NCI-H460 (cell line): ENCODE results near the gene NEK4. TPM values are rescaled to one million over a fixed set of nuclear protein-coding genes. Genes with fewer than 3 reads are reported as not detected.

Experiments used
- DNase-seq: peaks from one replicate; pipeline ENCODE4 v3.0.0-alpha.2; 2016; ENCODE audit warnings: low read depth; ENCODE audit errors: extremely low read depth
- total RNA-seq: library from RNA; depleted of rRNA; stranded (reverse); fragments of >200 nt; shearing (Covaris generic); gene quantifications from 2 replicates; pipeline ENCODE4 v1.2.3, GENCODE V29; 2014

NEK4 gene
- total RNA-seq, 1 experiment from 2014 or later, result 26.7 TPM

DNA sequence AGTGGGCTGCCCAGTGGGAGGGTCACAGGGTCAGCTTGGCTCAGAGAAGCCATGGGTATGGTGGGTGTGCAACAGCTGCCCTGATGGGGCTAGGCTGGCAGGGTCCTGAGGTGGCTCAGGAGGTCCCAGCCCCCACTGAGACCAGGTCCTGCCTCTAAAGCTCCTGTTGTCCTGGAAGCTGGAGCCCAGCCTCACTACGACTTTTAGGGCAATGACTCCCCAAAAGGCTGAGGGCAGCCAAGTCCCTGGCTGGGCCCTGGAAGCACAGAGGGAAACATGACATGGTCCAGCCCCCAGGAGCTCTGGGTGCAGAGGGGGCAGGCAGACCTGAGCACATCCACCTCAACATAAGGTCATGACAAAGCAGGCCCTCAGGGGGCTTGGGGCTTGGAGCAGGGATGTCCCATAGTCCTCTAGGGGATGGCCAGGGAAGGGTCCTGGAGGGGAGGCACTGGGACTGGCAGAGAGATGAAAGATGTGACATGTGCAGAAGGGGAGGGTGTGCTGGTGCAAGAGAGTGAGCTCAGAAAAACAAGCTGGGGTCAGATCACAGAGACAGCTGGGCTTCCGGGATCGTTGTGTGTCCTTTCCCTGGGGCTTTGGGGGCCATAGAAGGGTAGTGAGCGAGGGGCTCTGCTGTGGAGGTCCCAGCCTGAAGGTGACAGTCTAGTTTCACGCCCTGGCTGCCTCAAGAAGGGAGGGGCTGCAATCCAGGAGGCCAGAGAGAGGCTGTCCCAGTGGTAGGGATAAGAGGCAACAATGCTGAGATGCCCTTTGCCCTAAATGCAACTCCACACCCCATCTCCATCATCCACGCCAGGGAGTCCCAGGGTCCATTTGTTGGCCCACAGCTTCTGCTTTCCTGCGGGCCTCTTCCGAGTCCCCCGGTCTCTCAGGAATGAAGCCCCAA is 23.2 kb upstream of the NEK4 start:
- DNase-seq, result no peak

DNA sequence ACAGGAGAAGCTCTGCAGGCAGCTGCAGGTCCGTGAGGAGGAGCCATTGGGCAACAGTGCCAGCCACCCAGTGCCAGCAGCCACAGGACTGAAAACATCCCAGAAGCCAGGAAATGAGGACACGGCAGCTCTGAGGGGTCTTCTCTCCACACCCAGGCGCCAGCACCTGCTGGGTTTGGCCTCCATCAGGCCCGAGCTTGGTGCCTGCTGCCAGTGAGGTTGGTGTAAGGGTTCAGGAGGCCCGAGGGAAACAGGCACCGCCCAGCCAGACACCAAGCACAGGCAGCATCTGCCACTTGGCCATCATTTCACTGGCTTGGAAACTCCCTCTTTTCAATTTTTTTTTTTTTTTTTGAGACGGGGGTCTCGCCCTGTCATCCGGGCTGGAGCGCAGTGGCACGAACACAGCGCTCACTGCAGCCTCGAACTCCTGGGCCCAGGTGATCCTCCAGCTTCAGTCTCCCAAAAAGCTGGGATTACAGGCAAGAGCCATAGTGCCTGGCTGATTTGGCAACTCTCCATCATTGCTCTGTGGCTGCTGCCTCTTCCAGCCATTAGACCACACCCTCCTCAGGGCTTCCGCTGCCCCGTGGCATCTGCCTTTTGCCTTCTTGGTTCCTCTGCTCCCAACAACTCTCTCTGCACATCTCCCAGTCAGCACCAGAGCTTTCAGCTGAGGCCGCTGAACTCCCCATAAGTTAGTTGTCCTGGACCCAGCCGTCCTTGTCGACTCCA is 22.4 kb upstream of the NEK4 start:
- no peak for DNase-seq

GRCh38 chr3:52792413-52792812 is 21.7 kb upstream of the NEK4 start:
- no peak for DNase-seq

GRCh38 chr3:52791928-52792327 is 21.2 kb upstream of the NEK4 start:
- no peak for DNase-seq

- no peak for DNase-seq
Measured at GRCh38 chr3:52791366-52791765, 20.6 kb upstream of the NEK4 start.

- DNase-seq, result no peak
Measured at GRCh38 chr3:52790741-52791140, 20.0 kb upstream of the NEK4 start.

GRCh38 chr3:52790337-52790736 is 19.6 kb upstream of the NEK4 start:
- no peak for DNase-seq

DNA sequence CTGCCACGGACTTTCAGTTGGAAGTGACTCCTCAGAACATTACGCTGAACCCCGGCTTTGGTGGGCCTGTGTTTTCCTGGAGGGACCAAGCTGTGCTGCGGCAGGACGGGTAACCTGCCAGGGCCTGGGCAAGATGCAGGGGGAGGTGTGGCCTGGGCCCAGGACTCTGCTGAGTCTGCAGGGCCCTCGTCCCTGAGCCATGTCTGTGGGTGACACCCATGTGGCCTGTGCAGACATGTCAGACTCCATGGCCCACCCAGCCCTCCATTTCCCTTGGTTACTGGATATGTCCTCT is 19.0 kb upstream of the NEK4 start:
- no peak for DNase-seq

GRCh38 chr3:52788890-52789745 is 18.4 kb upstream of the NEK4 start:
- no peak for DNase-seq

DNA sequence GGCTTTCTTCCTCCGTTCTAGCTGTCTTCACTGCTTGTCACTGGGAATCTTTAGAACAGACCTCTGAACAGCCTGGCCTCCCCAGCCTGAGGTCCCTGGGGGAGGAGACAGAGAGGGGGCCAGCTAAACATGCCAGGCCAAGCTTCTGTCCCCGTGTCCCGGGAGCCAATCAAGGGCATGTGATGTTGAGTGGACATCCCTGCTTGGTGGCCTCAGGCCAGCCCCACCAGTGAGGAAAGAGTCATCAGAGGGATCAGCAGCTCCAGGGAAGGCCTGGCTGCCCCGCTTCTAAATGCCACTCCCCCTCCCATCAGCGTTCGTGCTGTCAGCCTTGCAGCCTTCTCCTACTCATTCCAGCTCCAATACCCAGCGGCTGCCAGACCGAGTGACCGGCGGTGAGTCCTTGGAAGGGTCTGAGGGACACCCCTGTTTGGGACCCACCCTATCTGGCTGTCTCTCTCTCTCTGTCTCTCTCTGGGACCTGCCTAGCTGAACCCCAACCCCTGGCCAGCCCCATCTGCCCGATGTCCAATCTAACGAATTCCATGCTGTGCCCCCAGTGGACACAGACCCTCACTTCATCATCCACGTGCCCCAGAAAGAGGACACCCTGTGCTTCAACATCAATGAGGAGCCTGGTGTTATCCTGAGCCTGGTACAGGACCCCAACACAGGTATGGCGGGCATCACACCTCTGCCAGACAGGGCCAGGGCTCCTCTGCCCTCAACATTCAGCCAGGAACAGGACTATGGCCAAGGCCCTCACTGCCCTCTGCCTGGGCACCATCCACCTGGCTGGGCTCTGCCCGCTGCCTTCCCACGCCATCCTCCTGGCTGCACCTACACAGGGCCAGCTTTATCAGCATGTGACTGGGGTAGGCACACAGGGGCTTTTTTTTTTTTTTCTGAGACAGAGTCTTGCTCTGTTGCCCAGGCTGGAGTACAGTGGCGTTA is 17.2 kb upstream of the NEK4 start:
- DNase-seq, result no peak

DNA sequence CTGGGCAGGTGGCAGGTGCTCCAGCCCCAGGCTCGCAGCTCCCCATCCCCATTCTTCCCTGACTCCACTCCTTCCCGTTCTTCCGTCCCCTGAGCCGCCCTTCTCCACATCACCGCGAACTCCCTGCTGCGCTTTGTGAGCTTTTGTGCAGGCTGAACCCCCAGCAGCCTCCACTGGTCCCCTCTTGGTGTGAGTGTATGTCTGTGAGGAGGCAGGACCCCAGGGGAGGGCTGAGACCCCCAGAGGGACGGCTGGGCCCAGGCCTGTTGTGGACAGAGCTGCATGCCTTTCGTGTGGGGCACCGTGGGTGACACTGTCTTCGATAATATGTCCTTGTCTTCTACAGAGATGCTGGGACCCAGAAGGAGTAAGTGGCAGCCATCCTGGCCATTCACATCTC is 16.5 kb upstream of the NEK4 start:
- no peak for DNase-seq

DNA sequence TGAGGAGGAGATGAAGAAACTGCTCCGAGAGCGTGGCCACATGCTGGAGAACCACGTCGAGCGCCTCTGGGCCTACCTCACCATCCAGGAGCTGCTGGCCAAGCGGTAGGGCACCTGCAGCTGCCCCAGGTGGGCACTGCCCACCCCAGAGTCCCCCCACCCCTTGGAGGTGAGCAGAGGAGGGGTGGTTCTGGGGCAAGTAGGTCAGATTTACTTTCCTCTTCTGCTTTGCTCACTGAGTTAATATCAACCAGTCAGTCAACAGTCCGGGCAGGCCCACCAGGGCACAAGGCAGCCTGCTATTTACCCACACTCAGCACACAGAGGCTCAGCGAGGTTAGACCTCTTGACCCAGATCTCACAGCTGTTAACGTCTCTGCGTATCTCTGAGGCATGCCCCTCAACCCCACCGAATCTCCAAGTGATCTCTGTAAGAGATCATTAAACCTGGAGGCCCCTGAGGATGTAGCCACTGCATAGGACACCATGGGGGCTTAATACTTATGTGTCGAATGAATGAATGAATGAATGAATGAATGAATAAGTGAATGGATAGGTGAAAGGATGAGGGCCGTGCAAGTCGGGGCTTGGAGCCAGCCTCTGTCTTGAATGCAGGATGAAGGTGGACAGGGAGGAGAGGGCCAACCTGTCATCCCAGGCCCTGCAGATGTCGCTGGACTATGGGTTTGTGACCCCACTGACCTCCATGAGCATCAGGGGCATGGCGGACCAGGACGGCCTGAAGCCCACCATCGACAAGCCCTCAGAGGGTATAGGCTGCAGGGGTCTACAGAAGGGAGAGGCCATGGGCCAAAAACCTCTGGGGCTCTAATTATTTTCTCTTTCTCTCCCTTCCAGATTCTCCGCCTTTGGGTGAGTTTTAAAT is 15.8 kb upstream of the NEK4 start:
- DNase-seq, result no peak

DNA sequence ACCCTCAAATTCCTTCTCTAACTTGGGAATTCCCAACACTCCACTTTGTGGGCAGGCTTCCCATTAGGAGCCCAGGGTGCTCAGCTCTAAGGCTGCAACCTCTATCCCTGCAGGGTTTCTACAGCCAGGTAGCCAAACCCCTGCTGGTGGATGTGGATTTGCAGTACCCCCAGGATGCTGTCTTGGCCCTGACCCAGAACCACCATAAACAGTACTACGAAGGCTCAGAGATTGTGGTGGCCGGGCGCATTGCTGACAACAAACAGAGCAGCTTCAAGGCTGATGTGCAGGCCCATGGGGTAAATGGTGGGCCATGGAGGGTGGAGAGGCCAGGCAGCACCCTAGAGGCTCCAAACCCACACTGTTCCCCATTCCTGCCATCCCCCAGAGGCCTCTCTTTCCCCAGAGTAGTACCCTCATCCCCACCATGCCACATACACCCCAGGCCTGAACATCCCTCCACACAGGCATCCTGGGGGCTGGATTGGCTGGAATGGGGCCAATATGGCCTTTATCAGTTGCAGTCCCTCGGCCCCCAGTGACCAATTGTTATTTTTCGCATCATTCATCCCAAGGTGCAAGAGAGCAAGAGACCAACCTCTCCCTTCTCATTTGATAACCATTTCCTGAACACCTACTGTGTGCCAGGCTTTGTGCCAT is 14.3 kb upstream of the NEK4 start:
- no peak for DNase-seq

GRCh38 chr3:52784021-52784621 is 13.4 kb upstream of the NEK4 start:
- no peak for DNase-seq

- DNase-seq, result no peak
Measured at GRCh38 chr3:52783211-52783555, 12.4 kb upstream of the NEK4 start.

DNA sequence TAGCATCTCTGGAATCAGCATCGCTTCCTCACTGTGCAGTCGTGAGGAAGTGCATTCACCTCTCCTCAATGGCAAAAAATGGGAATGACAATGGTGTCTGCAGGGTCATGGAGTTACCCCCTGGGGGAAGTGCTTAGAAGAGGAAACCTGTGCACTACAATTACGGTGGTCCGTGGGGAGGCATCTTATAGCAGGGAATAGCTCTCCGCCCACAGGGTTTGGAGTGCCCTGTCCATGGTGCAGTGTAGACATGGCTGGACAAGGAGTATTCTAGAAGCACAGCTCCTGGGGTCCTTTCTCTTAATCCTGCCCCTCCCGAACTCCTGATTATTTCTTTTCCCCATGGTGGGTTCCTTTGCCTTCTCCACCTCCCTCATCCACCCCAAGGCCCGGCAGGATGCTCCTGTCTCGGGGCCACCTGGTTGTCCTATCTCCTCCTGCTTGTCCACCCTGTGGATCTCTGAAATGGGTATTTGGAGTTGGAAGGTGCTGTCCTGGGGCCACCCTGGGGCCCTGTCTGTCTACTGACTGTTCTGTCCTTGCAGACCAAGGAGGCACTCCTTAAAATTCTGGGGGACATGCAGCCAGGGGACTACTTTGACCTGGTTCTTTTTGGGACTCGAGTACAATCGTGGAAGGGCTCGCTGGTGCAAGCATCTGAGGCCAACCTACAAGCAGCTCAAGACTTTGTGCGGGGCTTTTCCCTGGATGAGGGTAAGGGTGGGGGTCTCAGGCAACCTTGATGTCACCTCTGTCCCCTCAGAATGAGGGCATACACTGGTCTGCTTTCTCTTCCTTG is 11.9 kb upstream of the NEK4 start:
- DNase-seq, result no peak

GRCh38 chr3:52781741-52782140 is 11.0 kb upstream of the NEK4 start:
- no peak for DNase-seq
